IMR-90 (cell line): ENCODE data around the gene TMEM135. TPM values are rescaled to one million over a fixed set of nuclear protein-coding genes. Genes with fewer than 3 reads are reported as not detected.
"Not testable (repeated sequence)": the region's sequence is repeated elsewhere in the genome, so short reads cannot be mapped to it uniquely, and the experiment has no call there.

Experiments used
- ATAC-seq: fragments of 200-7000 bp; cut with Tn5 transposase; 2 replicates; pipeline ENCODE4 v1.9.1; 2020; ENCODE audit warnings: low read depth, mild to moderate bottlenecking, moderate library complexity
- BruUV-seq: library from RNA; stranded (reverse); fragments of 400-500 nt; replicated peaks from 2 replicates; lab custom pipeline; 2021; lab: Mats Ljungman, UMichigan
- CTCF ChIA-PET: fragments of 300-600 bp; formaldehyde crosslinking; extraction: SDS; loops from one replicate; lab custom pipeline; 2021; ENCODE audit warnings: antibody characterized with exemption; lab: Yijun Ruan, JAX
- POLR2A ChIA-PET: fragments of 300-600 bp; sonication (Branson Sonifier 250); formaldehyde crosslinking; loops from one replicate; lab custom pipeline; 2022; ENCODE audit warnings: antibody characterized with exemption; ENCODE audit not compliant: unreplicated experiment; lab: Charles Lee
- DNase-seq: peaks from one replicate; pipeline ENCODE4 v3.0.0; 2013
- H2AFZ ChIP-seq: replicated peaks from 2 replicates; pipeline ENCODE3; 2013; ENCODE audit warnings: low read length, mild to moderate bottlenecking; ENCODE audit not compliant: poor library complexity
- H2AK5ac ChIP-seq: 2 replicates; pipeline ENCODE4 v1.6.1; 2013; ENCODE audit warnings: low read depth, low read length, inconsistent platforms
- H2AK9ac ChIP-seq: replicated peaks from 2 replicates; pipeline ENCODE3; 2013; ENCODE audit warnings: mild to moderate bottlenecking, low read depth, low read length, moderate library complexity; ENCODE audit not compliant: poor library complexity
- H2BK120ac ChIP-seq: 2 replicates; pipeline ENCODE4 v1.6.1; 2013; ENCODE audit warnings: low read depth, low read length, inconsistent platforms
- H2BK15ac ChIP-seq: 3 replicates; pipeline ENCODE4 v1.6.1; 2013; ENCODE audit warnings: low read depth, low read length, inconsistent platforms
- H2BK20ac ChIP-seq: 2 replicates; pipeline ENCODE4 v1.6.1; 2013; ENCODE audit warnings: low read depth, mild to moderate bottlenecking, inconsistent platforms, low read length, moderate library complexity
- H2BK5ac ChIP-seq: 2 replicates; pipeline ENCODE4 v1.6.1; 2013; ENCODE audit warnings: mild to moderate bottlenecking, low read depth, low read length, inconsistent platforms; ENCODE audit not compliant: poor library complexity, severe bottlenecking
- H3K14ac ChIP-seq: replicated peaks from 2 replicates; pipeline ENCODE4 v1.6.1; 2013; ENCODE audit warnings: low read depth, low read length, inconsistent platforms
- H3K18ac ChIP-seq: 2 replicates; pipeline ENCODE4 v1.6.1; 2013; ENCODE audit warnings: low read depth, low read length, control low read depth
- H3K23ac ChIP-seq: 2 replicates; pipeline ENCODE4 v1.6.1; 2013; ENCODE audit warnings: low read depth, low read length, inconsistent platforms
- H3K27ac ChIP-seq: 2 replicates; pipeline ENCODE4 v1.5.1; 2013; ENCODE audit warnings: mild to moderate bottlenecking, control low read depth, low read length; ENCODE audit not compliant: insufficient read depth
- H3K27me3 ChIP-seq: 2 replicates; pipeline ENCODE4 v1.6.1; 2013; ENCODE audit warnings: low read length; ENCODE audit not compliant: control insufficient read depth, insufficient read depth
- H3K36me3 ChIP-seq: 2 replicates; pipeline ENCODE4 v1.6.1; 2013; ENCODE audit warnings: low read length, mixed read lengths; ENCODE audit not compliant: control insufficient read depth, insufficient read depth
- H3K4ac ChIP-seq: 2 replicates; pipeline ENCODE4 v1.6.1; 2013; ENCODE audit warnings: low read depth, low read length, inconsistent platforms
- H3K4me1 ChIP-seq: 2 replicates; pipeline ENCODE4 v1.6.1; 2013; ENCODE audit warnings: low read length, mixed read lengths; ENCODE audit not compliant: control insufficient read depth, insufficient read depth
- H3K4me2 ChIP-seq: 2 replicates; pipeline ENCODE4 v1.6.1; 2013; ENCODE audit warnings: low read depth, mild to moderate bottlenecking, control low read depth, low read length, moderate library complexity
- H3K4me3 ChIP-seq: 2 replicates; pipeline ENCODE4 v1.5.1; 2013; ENCODE audit warnings: low read depth, mild to moderate bottlenecking, control low read depth, low read length, moderate library complexity; ENCODE audit not compliant: insufficient read depth
- H3K56ac ChIP-seq: 2 replicates; pipeline ENCODE4 v1.6.1; 2013; ENCODE audit warnings: low read length, inconsistent platforms; ENCODE audit not compliant: insufficient read depth; ENCODE audit errors: extremely low read depth
- H3K79me1 ChIP-seq, 2 experiments: 2 replicates each; pipeline ENCODE4 v1.6.1; 2013; ENCODE audit warnings: low read length in 2 of 2, inconsistent platforms in 1 of 2, low read depth in 1 of 2
- H3K9ac ChIP-seq: 2 replicates; pipeline ENCODE4 v1.6.1; 2013; ENCODE audit warnings: low read depth, low read length, control low read depth
- H3K9me1 ChIP-seq: 2 replicates; pipeline ENCODE4 v1.6.1; 2013; ENCODE audit warnings: low read length, inconsistent platforms; ENCODE audit not compliant: insufficient read depth
- H3K9me3 ChIP-seq: 2 replicates; pipeline ENCODE4 v1.6.1; 2013; ENCODE audit warnings: low read length; ENCODE audit not compliant: control insufficient read depth, insufficient read depth
- H4K20me1 ChIP-seq: 2 replicates; pipeline ENCODE4 v1.6.1; 2013; ENCODE audit warnings: low read length, inconsistent platforms; ENCODE audit not compliant: insufficient read depth
- H4K5ac ChIP-seq: 2 replicates; pipeline ENCODE4 v1.6.1; 2013; ENCODE audit warnings: mild to moderate bottlenecking, low read depth, low read length, control low read depth
- H4K8ac ChIP-seq, 2 experiments: 2 replicates each; pipeline ENCODE4 v1.6.1; 2013; ENCODE audit warnings: low read depth in 2 of 2, low read length in 2 of 2, control low read depth in 1 of 2, inconsistent platforms in 1 of 2
- H4K91ac ChIP-seq: 2 replicates; pipeline ENCODE4 v1.6.1; 2013; ENCODE audit warnings: low read depth, low read length, inconsistent platforms; ENCODE audit not compliant: insufficient read depth
- CTCF ChIP-seq: conservative IDR thresholded peaks from 2 replicates; pipeline ENCODE4 v1.5.1; 2012; ENCODE audit warnings: mild to moderate bottlenecking, low read depth, low read length, improper control_type of control experiment
- WGBS, 2 experiments: methylation state at CpG; one replicate each; pipeline versions ENCODE4 v1.1.5 to v1.1.7; 2013; ENCODE audit warnings: missing lambda C conversion rate in 2 of 2; ENCODE audit not compliant: insufficient read length in 1 of 2; ENCODE audit errors: extremely low coverage in 2 of 2; 5-methylcytosine and 5-hydroxymethylcytosine counted together
- dilution Hi-C: fragments of 300-500 bp; cut with HindIII; formaldehyde crosslinking; loops from one replicate; pipeline ENCODE4 v1.14.3; 2018; ENCODE audit warnings: low sequenced_read_pairs; ENCODE audit not compliant: unreplicated experiment
- in situ Hi-C: fragments of 300-500 bp; cut with MboI; formaldehyde crosslinking; loops from 3 replicates; pipeline ENCODE4 v1.14.3; 2019; ENCODE audit warnings: low sequenced_read_pairs, inconsistent platforms, mixed read lengths
- intact Hi-C: fragments of 100-400 bp; cut with micrococcal nuclease; formaldehyde crosslinking; loops from 2 replicates; pipeline ENCODE4 v1.10.0; 2022
- polyA plus RNA-seq, 3 experiments: library from polyadenylated mRNA; depleted of rRNA; stranded (reverse); fragments of >200 nt; gene quantifications; 2 replicates each; pipeline ENCODE4 v1.2.3, GENCODE V29; 2012; ENCODE audit warnings: low replicate concordance in 1 of 3
- total RNA-seq: library from RNA; depleted of rRNA; stranded (reverse); fragments of >200 nt; gene quantifications from 2 replicates; pipeline ENCODE4 v1.2.3, GENCODE V29; 2012

Gene TMEM135
- total and polyA plus RNA-seq, 2 of the 4 experiments (the other 2 are of a cell fraction), result 3.9 to 5.9 TPM

- intact Hi-C loops, result loop anchor here (5.0 kb wide), 1 partner anchor 34 kb away; no protein-coding TSS in a partner anchor
- Histone ChIP-seq H3K4me2 (no peak overlapping the region), H3K27ac (no peak overlapping the region), H3K4me1 (no peaks in the 10 kb centered on the region), H3K27me3 (no peaks in the 10 kb centered on the region), H2AFZ (no peak overlapping the region), H2BK5ac (no peak overlapping the region), H4K20me1 (no peaks in the 10 kb centered on the region), H3K56ac (no peak overlapping the region), H3K9ac (no peak overlapping the region), H3K23ac (no peak overlapping the region), H2AK5ac (no peak overlapping the region), H3K18ac (no peak overlapping the region), H2BK20ac (no peak overlapping the region), H4K8ac (no peak overlapping the region), H2AK9ac (no peak overlapping the region), H2BK15ac (no peak overlapping the region), H3K9me3 (no peaks in the 10 kb centered on the region), H2BK120ac (no peak overlapping the region), H4K91ac (no peak overlapping the region), H3K9me1 (no peaks in the 10 kb centered on the region), H3K79me1 (no peaks in the 10 kb centered on the region), H4K5ac (no peak overlapping the region), H3K4me3 (no peak overlapping the region), H3K36me3 (no peaks in the 10 kb centered on the region), H3K4ac (no peak overlapping the region), H3K14ac (no peak overlapping the region)
- DNase-seq (no peak), ATAC-seq (no peak)
- in situ Hi-C loops, result no loop called here
- ChIA-PET POLR2A (no interaction called here), CTCF (no interaction called here)
- no TSS peak for BruUV-seq
- dilution Hi-C loops, result no loop called here
- WGBS, 2 experiments, result no CpG with 5 or more reads among the region's 2 CpGs
- no peak for TF ChIP-seq CTCF
These were observed 150.2 kb downstream of the TMEM135 start for GRCh38 chr11:87187930-87188329.

DNA sequence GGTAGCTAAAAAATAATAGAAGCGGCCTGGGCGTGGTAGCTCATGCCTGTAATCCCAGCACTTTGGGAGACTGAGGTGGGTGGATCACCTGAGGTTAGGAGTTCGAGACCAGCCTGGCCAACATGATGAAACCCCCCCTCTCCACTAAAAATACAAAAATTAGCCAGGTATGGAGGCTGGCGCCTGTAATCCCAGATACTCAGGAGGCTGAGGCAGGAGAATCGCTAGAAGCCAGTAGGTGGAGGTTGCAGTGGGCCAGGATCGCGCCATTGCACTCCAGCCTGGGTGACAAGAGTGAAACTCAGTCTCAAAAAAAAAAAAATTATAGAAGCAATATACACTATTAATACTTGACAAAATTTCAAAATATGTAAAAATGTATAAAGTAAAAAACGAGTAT, 150.7 kb downstream of the TMEM135 start:
- H2AFZ ChIP-seq, H3K36me3 ChIP-seq, POLR2A ChIA-PET, H2AK5ac ChIP-seq, H2BK5ac ChIP-seq, H3K79me1 ChIP-seq, H3K9ac ChIP-seq, H4K5ac ChIP-seq, H3K18ac ChIP-seq, H2BK20ac ChIP-seq, H3K4me2 ChIP-seq, CTCF ChIA-PET, H3K4ac ChIP-seq, H4K91ac ChIP-seq, in situ Hi-C loops, H3K9me1 ChIP-seq, BruUV-seq, H3K27ac ChIP-seq, H3K56ac ChIP-seq, ATAC-seq, H3K4me3 ChIP-seq, H4K8ac ChIP-seq, H3K14ac ChIP-seq, H2BK120ac ChIP-seq, dilution Hi-C loops, H3K9me3 ChIP-seq, H4K20me1 ChIP-seq, H2BK15ac ChIP-seq, H2AK9ac ChIP-seq, H3K4me1 ChIP-seq, H3K27me3 ChIP-seq, DNase-seq, H3K23ac ChIP-seq: not testable (repeated sequence)
- intact Hi-C loops, result loop anchor here (5.0 kb wide), 1 partner anchor 34 kb away; no protein-coding TSS in a partner anchor
- WGBS, 2 experiments, result no CpG with 5 or more reads among the region's 8 CpGs
